Loucy (cell line): Measurements from ENCODE around the gene EMC10.
"Not testable (repeated sequence)": the region's sequence is repeated elsewhere in the genome, so short reads cannot be mapped to it uniquely, and the experiment has no call there.

Experiments
- H2AFZ ChIP-seq: fragments of 200-600 bp; sonication (generic); 2 replicates; pipeline ENCODE4 v1.6.0; 2016; ENCODE audit warnings: antibody characterized with exemption, mild to moderate bottlenecking, low read length, moderate library complexity
- H3F3A ChIP-seq: fragments of 200-600 bp; 2 replicates; pipeline ENCODE4 v1.6.0; 2016; ENCODE audit warnings: antibody characterized with exemption, low read depth, mild to moderate bottlenecking
- H3K27me3 ChIP-seq: fragments of 200-600 bp; sonication (generic); 2 replicates; pipeline ENCODE4 v1.6.1; 2014; ENCODE audit warnings: low read length, mild to moderate bottlenecking; ENCODE audit not compliant: insufficient read depth, poor library complexity, severe bottlenecking
- H3K36me3 ChIP-seq: fragments of 200-600 bp; sonication (generic); 2 replicates; pipeline ENCODE4 v1.6.1; 2016; ENCODE audit warnings: low read length; ENCODE audit not compliant: insufficient read depth
- H3K4me1 ChIP-seq: fragments of 200-600 bp; sonication (generic); 2 replicates; pipeline ENCODE4 v1.5.1; 2014; ENCODE audit warnings: low read length, mild to moderate bottlenecking; ENCODE audit not compliant: insufficient read depth, poor library complexity, severe bottlenecking
- H3K4me2 ChIP-seq: fragments of 200-600 bp; sonication (generic); 2 replicates; pipeline ENCODE4 v1.6.0; 2014; ENCODE audit warnings: antibody characterized with exemption, low read length, low read depth, mild to moderate bottlenecking; ENCODE audit not compliant: poor library complexity, severe bottlenecking
- H3K4me3 ChIP-seq: fragments of 200-600 bp; sonication (generic); 2 replicates; pipeline ENCODE4 v1.5.1; 2014; ENCODE audit warnings: low read length, mild to moderate bottlenecking, mixed read lengths; ENCODE audit not compliant: poor library complexity, severe bottlenecking
- H3K79me2 ChIP-seq: fragments of 200-600 bp; sonication (generic); 2 replicates; pipeline ENCODE4 v1.6.1; 2014; ENCODE audit warnings: low read length; ENCODE audit not compliant: insufficient read depth
- H3K9ac ChIP-seq: fragments of 200-600 bp; sonication (generic); 2 replicates; pipeline ENCODE4 v1.6.0; 2014; ENCODE audit warnings: mild to moderate bottlenecking, low read depth, low read length, moderate library complexity; ENCODE audit not compliant: poor library complexity, severe bottlenecking
- H3K9me2 ChIP-seq: fragments of 200-600 bp; sonication (generic); replicated peaks from 2 replicates; pipeline ENCODE4 v1.6.1; 2016; ENCODE audit warnings: low read depth, low read length, mixed read lengths
- H3K9me3 ChIP-seq: fragments of 200-600 bp; sonication (generic); 2 replicates; pipeline ENCODE4 v1.6.1; 2014; ENCODE audit warnings: mild to moderate bottlenecking, antibody characterized with exemption, low read length, low read depth; ENCODE audit not compliant: insufficient read depth
- H4K20me1 ChIP-seq: fragments of 200-600 bp; sonication (generic); 2 replicates; pipeline ENCODE4 v1.6.0; 2014; ENCODE audit warnings: antibody characterized with exemption, low read length, mild to moderate bottlenecking; ENCODE audit not compliant: insufficient read depth, poor library complexity, severe bottlenecking
- EZH2phosphoT487 ChIP-seq: fragments of 200-600 bp; IDR thresholded peaks from 2 replicates; pipeline ENCODE4 v1.6.1; 2018; ENCODE audit warnings: antibody characterized with exemption, mild to moderate bottlenecking, moderate library complexity, borderline replicate concordance
- TF ChIP-seq, protein P1 (sequence below): fragments of 200-600 bp; sonication (generic); conservative IDR thresholded peaks from 2 replicates; pipeline ENCODE4 v1.5.1; 2014; ENCODE audit warnings: mild to moderate bottlenecking, antibody characterized with exemption, low read length

The EMC10 gene

DNA sequence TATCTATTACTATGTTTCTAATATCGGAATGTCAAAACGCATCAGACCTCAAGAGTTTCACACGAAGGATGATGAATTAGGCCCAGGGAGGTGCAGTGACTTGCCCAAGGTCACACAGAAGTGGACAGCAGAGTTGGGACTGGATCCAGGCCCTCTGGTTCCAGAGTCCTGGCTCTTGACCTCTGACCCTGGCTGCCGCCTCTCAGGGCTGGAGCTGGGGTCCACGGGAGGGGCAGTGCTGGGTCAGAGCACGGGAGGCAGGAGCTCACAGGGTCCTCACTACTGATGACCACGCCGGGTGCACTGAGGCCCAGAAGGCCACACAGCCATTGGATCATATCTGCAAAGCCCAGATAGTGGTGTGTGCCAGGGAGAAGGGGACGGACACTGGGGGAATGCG lies 46.6 kb downstream of the EMC10 start:
- H2AFZ ChIP-seq, result no peak overlapping the region
- no peaks in the 10 kb centered on the region for H3K9me2 ChIP-seq
- H3K9me3 ChIP-seq, result no peaks in the 10 kb centered on the region
- TF ChIP-seq, protein P1, sequence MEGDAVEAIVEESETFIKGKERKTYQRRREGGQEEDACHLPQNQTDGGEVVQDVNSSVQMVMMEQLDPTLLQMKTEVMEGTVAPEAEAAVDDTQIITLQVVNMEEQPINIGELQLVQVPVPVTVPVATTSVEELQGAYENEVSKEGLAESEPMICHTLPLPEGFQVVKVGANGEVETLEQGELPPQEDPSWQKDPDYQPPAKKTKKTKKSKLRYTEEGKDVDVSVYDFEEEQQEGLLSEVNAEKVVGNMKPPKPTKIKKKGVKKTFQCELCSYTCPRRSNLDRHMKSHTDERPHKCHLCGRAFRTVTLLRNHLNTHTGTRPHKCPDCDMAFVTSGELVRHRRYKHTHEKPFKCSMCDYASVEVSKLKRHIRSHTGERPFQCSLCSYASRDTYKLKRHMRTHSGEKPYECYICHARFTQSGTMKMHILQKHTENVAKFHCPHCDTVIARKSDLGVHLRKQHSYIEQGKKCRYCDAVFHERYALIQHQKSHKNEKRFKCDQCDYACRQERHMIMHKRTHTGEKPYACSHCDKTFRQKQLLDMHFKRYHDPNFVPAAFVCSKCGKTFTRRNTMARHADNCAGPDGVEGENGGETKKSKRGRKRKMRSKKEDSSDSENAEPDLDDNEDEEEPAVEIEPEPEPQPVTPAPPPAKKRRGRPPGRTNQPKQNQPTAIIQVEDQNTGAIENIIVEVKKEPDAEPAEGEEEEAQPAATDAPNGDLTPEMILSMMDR, result no peak
- TF ChIP-seq EZH2phosphoT487, result no peak
- H3K27me3 ChIP-seq, result no peaks in the 10 kb centered on the region
- no peak overlapping the region for H3K4me3 ChIP-seq
- H3K36me3 ChIP-seq, result no peaks in the 10 kb centered on the region
- H3F3A ChIP-seq, result no peaks in the 10 kb centered on the region
- H3K4me1 ChIP-seq, result no peaks in the 10 kb centered on the region
- no peak overlapping the region for H3K4me2 ChIP-seq
- H4K20me1 ChIP-seq, result no peaks in the 10 kb centered on the region
- no peak overlapping the region for H3K9ac ChIP-seq
- H3K79me2 ChIP-seq, result no peaks in the 10 kb centered on the region

- H3K4me1 ChIP-seq, H3K79me2 ChIP-seq, H3K4me2 ChIP-seq, H3K4me3 ChIP-seq, H3F3A ChIP-seq, H3K9me3 ChIP-seq, H2AFZ ChIP-seq, H3K36me3 ChIP-seq, H3K27me3 ChIP-seq, H3K9ac ChIP-seq, H4K20me1 ChIP-seq, H3K9me2 ChIP-seq: not testable (repeated sequence)
Measured at GRCh38 chr19:50528052-50528451, 51.7 kb downstream of the EMC10 start.

DNA sequence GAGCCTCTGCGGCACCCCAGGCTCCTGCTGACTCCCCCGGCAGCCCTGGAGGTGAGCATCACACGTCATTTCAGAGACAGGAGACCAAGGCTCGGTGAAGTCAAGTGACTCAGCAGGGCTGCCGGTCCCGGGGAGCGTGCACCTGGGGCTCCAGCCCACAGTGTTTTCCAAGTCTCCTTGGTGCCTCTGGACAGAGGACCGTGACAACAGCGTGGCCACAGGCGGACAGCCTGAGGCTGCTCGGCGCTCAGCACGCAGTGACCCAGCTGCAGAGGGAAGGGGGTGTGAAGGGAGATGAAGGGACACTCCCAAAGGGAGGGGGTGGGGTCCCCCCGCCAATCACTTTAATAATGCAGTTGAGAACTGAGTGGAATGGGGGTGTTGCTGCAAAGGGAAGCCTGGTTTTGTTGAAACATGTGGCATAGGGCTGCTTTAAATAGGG lies 54.9 kb downstream of the EMC10 start:
- Histone ChIP-seq H3K27me3 (no peaks in the 10 kb centered on the region), H2AFZ (no peak overlapping the region), H4K20me1 (no peaks in the 10 kb centered on the region), H3F3A (no peaks in the 10 kb centered on the region), H3K4me1 (no peaks in the 10 kb centered on the region), H3K4me2 (no peak overlapping the region), H3K9me2 (no peaks in the 10 kb centered on the region), H3K36me3 (no peaks in the 10 kb centered on the region), H3K4me3 (no peak overlapping the region), H3K79me2 (no peaks in the 10 kb centered on the region), H3K9me3 (peaks cover 4% of the 10 kb centered on the region; the same call in 1 of the 2 replicates), H3K9ac (no peak overlapping the region)
- TF ChIP-seq, protein P1, result no peak
- TF ChIP-seq EZH2phosphoT487, result no peak

DNA sequence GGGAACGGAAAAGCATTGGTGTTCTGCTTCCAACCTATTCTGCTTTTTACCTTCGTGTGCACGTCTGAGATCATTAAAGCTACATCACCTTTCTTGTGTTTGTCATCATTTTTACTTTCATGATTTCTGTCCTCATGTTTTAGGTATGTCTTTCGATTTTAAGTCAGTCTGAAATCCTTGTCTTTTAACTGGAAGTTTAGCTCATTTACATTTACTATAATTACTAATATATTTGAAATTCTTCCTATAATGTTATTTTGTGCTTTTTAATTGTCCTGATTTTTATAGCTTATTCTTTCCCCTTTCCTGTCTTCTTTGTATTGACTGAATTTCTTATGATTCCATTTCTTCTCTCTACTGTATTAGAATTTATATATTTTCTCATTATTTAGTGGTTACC lies 56.6 kb downstream of the EMC10 start:
- no peaks in the 10 kb centered on the region for H3K9me2 ChIP-seq
- peaks cover 4% of the 10 kb centered on the region; the same call in 1 of the 2 replicates for H3K9me3 ChIP-seq
- TF ChIP-seq, protein P1, result no peak
- no peak for TF ChIP-seq EZH2phosphoT487
- H4K20me1 ChIP-seq, result no peaks in the 10 kb centered on the region
- no peaks in the 10 kb centered on the region for H3K4me1 ChIP-seq
- H3K36me3 ChIP-seq, result no peaks in the 10 kb centered on the region
- no peak overlapping the region for H3K4me2 ChIP-seq
- no peak overlapping the region for H2AFZ ChIP-seq
- no peaks in the 10 kb centered on the region for H3K79me2 ChIP-seq
- H3K9ac ChIP-seq, result no peak overlapping the region
- no peaks in the 10 kb centered on the region for H3F3A ChIP-seq
- H3K27me3 ChIP-seq, result no peaks in the 10 kb centered on the region
- no peak overlapping the region for H3K4me3 ChIP-seq
